Upper lobe of right lung (tissue), 1 donor: ENCODE data around the gene EXT2. TPM values are rescaled to one million over a fixed set of nuclear protein-coding genes. Genes with fewer than 3 reads are reported as not detected.

Experiments
- ATAC-seq: fragments of 200-7000 bp; cut with Tn5 transposase; one replicate; pipeline ENCODE4 v1.9.1; 2020; ENCODE audit warnings: mild to moderate bottlenecking, moderate library complexity
- DNase-seq: peaks from one replicate; pipeline ENCODE4 v3.0.0-alpha.2; 2020
- H3K27ac ChIP-seq: fragments of 200-600 bp; one replicate; pipeline ENCODE4 v1.8.0; 2022
- H3K27me3 ChIP-seq: fragments of 200-600 bp; one replicate; pipeline ENCODE4 v1.8.0; 2022; ENCODE audit warnings: mild to moderate bottlenecking
- H3K36me3 ChIP-seq: fragments of 200-600 bp; one replicate; pipeline ENCODE4 v1.8.0; 2022
- H3K4me1 ChIP-seq: fragments of 200-600 bp; one replicate; pipeline ENCODE4 v1.8.0; 2022
- H3K4me3 ChIP-seq: fragments of 200-600 bp; one replicate; pipeline ENCODE4 v1.8.0; 2022; ENCODE audit warnings: mild to moderate bottlenecking
- H3K9me3 ChIP-seq: fragments of 200-600 bp; one replicate; pipeline ENCODE4 v1.8.0; 2022
- CTCF ChIP-seq: fragments of 200-600 bp; IDR thresholded peaks from one replicate; pipeline ENCODE4 v1.8.0; 2022; ENCODE audit warnings: antibody characterized with exemption
- intact Hi-C: fragments of 100-400 bp; cut with DNase I; formaldehyde crosslinking; loops from one replicate; pipeline ENCODE4 v1.11.0; 2022
- total RNA-seq: library from RNA; stranded (reverse); fragmentation: NEBNext Ultra II Directional; extraction: Animal tissue kit (Norgen Biotek cat#: 25700); gene quantifications from one replicate; pipeline ENCODE4 v1.2.1, GENCODE V29; 2021
- donor health status: DM: no; HTN: yes; CAD: no; lungs with severe emphysema.

The EXT2 gene
- total RNA-seq, 1 donor from 2014 or later: 61.2 TPM

- no peak for DNase-seq
- Histone ChIP-seq H3K9me3 (no peaks in the 10 kb centered on the region), H3K27me3 (no peaks in the 10 kb centered on the region), H3K36me3 (peaks cover 14% of the 10 kb centered on the region), H3K27ac (no peak overlapping the region), H3K4me1 (peaks cover 5% of the 10 kb centered on the region), H3K4me3 (no peak overlapping the region)
- intact Hi-C loops: no loop called here
- ATAC-seq: no peak
- TF ChIP-seq CTCF: peak; percentile 26
Measured at GRCh38 chr11:44120169-44120568, 24.7 kb downstream of the EXT2 start.

- ATAC-seq (no peak), DNase-seq (no peak)
- no peaks in the 10 kb centered on the region for H3K27me3 ChIP-seq
- no peaks in the 10 kb centered on the region for H3K9me3 ChIP-seq
- peaks cover 62% of the 10 kb centered on the region for H3K36me3 ChIP-seq
- H3K27ac ChIP-seq: no peak overlapping the region
- no peak for TF ChIP-seq CTCF
- H3K4me3 ChIP-seq: no peak overlapping the region
- intact Hi-C loops: no loop called here
- H3K4me1 ChIP-seq: no peaks in the 10 kb centered on the region
Measured at GRCh38 chr11:44125598-44125997, 30.1 kb downstream of the EXT2 start.

GRCh38 chr11:44126304-44126703 is 30.8 kb downstream of the EXT2 start:
- DNase-seq: no peak
- Histone ChIP-seq H3K9me3 (no peaks in the 10 kb centered on the region), H3K4me1 (no peaks in the 10 kb centered on the region), H3K36me3 (peaks cover 70% of the 10 kb centered on the region), H3K4me3 (no peak overlapping the region), H3K27me3 (no peaks in the 10 kb centered on the region), H3K27ac (no peak overlapping the region)
- intact Hi-C loops: no loop called here
- TF ChIP-seq CTCF: no peak
- ATAC-seq: no peak

GRCh38 chr11:44127130-44127529 is 31.7 kb downstream of the EXT2 start:
- Histone ChIP-seq H3K27ac (no peak overlapping the region), H3K4me3 (no peak overlapping the region), H3K4me1 (no peaks in the 10 kb centered on the region), H3K27me3 (no peaks in the 10 kb centered on the region), H3K36me3 (peaks cover 78% of the 10 kb centered on the region), H3K9me3 (no peaks in the 10 kb centered on the region)
- intact Hi-C loops: no loop called here
- ATAC-seq: no peak
- TF ChIP-seq CTCF: no peak
- DNase-seq: no peak

GRCh38 chr11:44128729-44129128 is 33.3 kb downstream of the EXT2 start:
- peaks cover 81% of the 10 kb centered on the region for H3K36me3 ChIP-seq
- no peak overlapping the region for H3K27ac ChIP-seq
- no peak for ATAC-seq
- H3K27me3 ChIP-seq: no peaks in the 10 kb centered on the region
- DNase-seq: no peak
- no peak overlapping the region for H3K4me3 ChIP-seq
- H3K9me3 ChIP-seq: no peaks in the 10 kb centered on the region
- no peak for TF ChIP-seq CTCF
- no peaks in the 10 kb centered on the region for H3K4me1 ChIP-seq
- intact Hi-C loops: no loop called here

GRCh38 chr11:44130751-44131150 is 35.3 kb downstream of the EXT2 start:
- intact Hi-C loops: no loop called here
- DNase-seq: no peak
- Histone ChIP-seq H3K27me3 (no peaks in the 10 kb centered on the region), H3K36me3 (peaks cover 81% of the 10 kb centered on the region), H3K4me1 (no peaks in the 10 kb centered on the region), H3K9me3 (no peaks in the 10 kb centered on the region), H3K27ac (no peak overlapping the region), H3K4me3 (no peak overlapping the region)
- no peak for ATAC-seq
- no peak for TF ChIP-seq CTCF
